K562 (cell line): ENCODE results near the gene CRTC3. TPM values are rescaled to one million over a fixed set of nuclear protein-coding genes. Genes with fewer than 3 reads are reported as not detected.

Experiments used
- ATAC-seq: fragments of 200-7000 bp; cut with Tn5 transposase; 3 replicates; pipeline ENCODE4 v1.9.1; 2020; ENCODE audit warnings: moderate library complexity
- BruUV-seq: library from RNA; stranded (reverse); fragments of 400-500 nt; replicated peaks from 2 replicates; lab custom pipeline; 2021; lab: Mats Ljungman, UMichigan
- CTCF ChIA-PET: fragments of 300-600 bp; formaldehyde crosslinking; extraction: SDS; loops from one replicate; lab custom pipeline; 2021; ENCODE audit warnings: low intra/inter-chr PET ratio; lab: Yijun Ruan, JAX
- POLR2A ChIA-PET: fragments of 300-600, 350-650 bp; sonication (Branson Sonifier 250); formaldehyde crosslinking; extraction: SDS; loops from one replicate; lab custom pipeline; 2021; ENCODE audit warnings: antibody characterized with exemption, inconsistent platforms; lab: Yijun Ruan, JAX
- DNase-seq, 4 experiments: peaks; one replicate each; pipeline versions ENCODE4 v3.0.0 to v3.0.0-alpha.2; 2011 to 2018; ENCODE audit warnings: low spot score in 3 of 4, mixed read lengths in 3 of 4; ENCODE audit errors: extremely low read depth in 1 of 4
- FAIRE-seq: peaks from 2 replicates; lab custom pipeline; 2011; peaks lifted over from hg19 to GRCh38; lab: Jason Lieb, UNC
- H2AFZ ChIP-seq: 2 replicates; pipeline ENCODE4 v1.6.0; 2011; ENCODE audit warnings: low read depth, low read length, control low read depth, inconsistent platforms
- H3K27ac ChIP-seq: fragments of 200-600 bp; 3 replicates; pipeline ENCODE4 v1.8.0; 2011; ENCODE audit warnings: low read depth, mild to moderate bottlenecking, control low read depth, inconsistent platforms, low read length, moderate library complexity, mixed read lengths; ENCODE audit errors: extremely low read depth
- H3K27me3 ChIP-seq, 2 experiments: fragments of 300-600 bp in 1 of 2; 2 replicates in 1 of 2; 3 replicates in 1 of 2; pipeline versions ENCODE4 v1.6.0 to v1.8.0; 2011; ENCODE audit warnings: inconsistent platforms in 2 of 2, low read length in 2 of 2, mild to moderate bottlenecking in 1 of 2, mixed read lengths in 1 of 2, moderate library complexity in 1 of 2; ENCODE audit not compliant: control insufficient read depth in 2 of 2, insufficient read depth in 2 of 2
- H3K36me3 ChIP-seq: fragments of 300-600 bp; 3 replicates; pipeline ENCODE4 v1.8.0; 2011; ENCODE audit warnings: mild to moderate bottlenecking, low read length, inconsistent platforms; ENCODE audit not compliant: control insufficient read depth, insufficient read depth
- H3K4me1 ChIP-seq, 2 experiments: fragments of 200-600 bp in 1 of 2; replicated peaks in 1 of 2; 2 replicates in 1 of 2; 3 replicates in 1 of 2; pipeline versions ENCODE4 v1.5.1 to v1.8.0; 2011; ENCODE audit warnings: inconsistent platforms in 2 of 2, low read length in 2 of 2, mild to moderate bottlenecking in 1 of 2, mixed read lengths in 1 of 2, moderate library complexity in 1 of 2; ENCODE audit not compliant: control insufficient read depth in 2 of 2, insufficient read depth in 2 of 2
- H3K4me2 ChIP-seq: 2 replicates; pipeline ENCODE4 v1.6.1; 2011; ENCODE audit warnings: low read length, control low read depth, inconsistent platforms, mixed read lengths; ENCODE audit not compliant: insufficient read depth
- H3K4me3 ChIP-seq: fragments of 200-600 bp; sonication (generic), shearing (Covaris generic); 2 replicates; pipeline ENCODE4 v1.5.1; 2016; ENCODE audit warnings: control low read depth, inconsistent platforms
- H3K79me2 ChIP-seq: fragments of 200-600 bp; 3 replicates; pipeline ENCODE4 v1.8.0; 2011; ENCODE audit warnings: low read length, inconsistent platforms; ENCODE audit not compliant: control insufficient read depth, insufficient read depth
- H3K9ac ChIP-seq, 2 experiments: 2 replicates each; pipeline versions ENCODE4 v1.6.0 to v1.6.1; 2011; ENCODE audit warnings: low read depth in 2 of 2, low read length in 2 of 2, control low read depth in 1 of 2, inconsistent platforms in 1 of 2, mild to moderate bottlenecking in 1 of 2, mixed read lengths in 1 of 2; ENCODE audit not compliant: insufficient read depth in 1 of 2
- H3K9me1 ChIP-seq: one replicate; pipeline ENCODE4 v1.6.0; 2011; ENCODE audit warnings: inconsistent platforms, mild to moderate bottlenecking, low read length, moderate library complexity; ENCODE audit not compliant: control insufficient read depth, insufficient read depth
- H3K9me3 ChIP-seq: replicated peaks from 2 replicates; pipeline ENCODE4 v1.5.1; 2011; ENCODE audit warnings: low read depth, low read length, inconsistent platforms; ENCODE audit not compliant: control insufficient read depth, insufficient read depth
- H4K20me1 ChIP-seq: replicated peaks from 2 replicates; pipeline ENCODE4 v1.6.1; 2011; ENCODE audit warnings: low read length, inconsistent platforms, mixed read lengths; ENCODE audit not compliant: control insufficient read depth, insufficient read depth
- ATF2 ChIP-seq: sonication (generic); formaldehyde crosslinking; IDR thresholded peaks from 2 replicates; pipeline ENCODE4 v1.8.1; 2022; ENCODE audit warnings: missing genetic modification reagents
- CHAMP1 ChIP-seq: fragments of 450-650 bp; IDR thresholded peaks from 2 replicates; pipeline ENCODE4 v1.6.1; 2016; ENCODE audit warnings: mild to moderate bottlenecking
- DMBX1 ChIP-seq: fragments of 250-450 bp; sonication (Bioruptor Pico); IDR thresholded peaks from 2 replicates; pipeline ENCODE4 v1.8.0; 2022; ENCODE audit warnings: inconsistent platforms, mild to moderate bottlenecking, moderate library complexity, borderline replicate concordance
- FOXP4 ChIP-seq: sonication (generic); formaldehyde crosslinking; IDR thresholded peaks from 2 replicates; pipeline ENCODE4 v1.8.0; 2022; ENCODE audit warnings: mild to moderate bottlenecking, missing genetic modification reagents, borderline replicate concordance
- PHB2 ChIP-seq: fragments of 450-650 bp; IDR thresholded peaks from 2 replicates; pipeline ENCODE4 v1.6.1; 2017; ENCODE audit warnings: low read depth
- PTTG1 ChIP-seq: fragments of 450-650 bp; IDR thresholded peaks from 2 replicates; pipeline ENCODE4 v1.6.1; 2016; ENCODE audit warnings: low read depth, mild to moderate bottlenecking, missing genetic modification characterization, missing compliant biosample characterization
- PYGO2 ChIP-seq: fragments of 450-650 bp; IDR thresholded peaks from 2 replicates; pipeline ENCODE4 v1.6.1; 2016; ENCODE audit warnings: mild to moderate bottlenecking, missing genetic modification characterization, moderate library complexity, missing compliant biosample characterization
- SETDB1 ChIP-seq: IDR thresholded peaks from one replicate; pipeline ENCODE4 v1.6.1; 2012; ENCODE audit warnings: low read length, control low read depth, inconsistent platforms
- SNIP1 ChIP-seq: fragments of 450-650 bp; IDR thresholded peaks from 2 replicates; pipeline ENCODE4 v1.7.1; 2017; ENCODE audit warnings: low read depth, mild to moderate bottlenecking
- STAT6 ChIP-seq: sonication (generic); formaldehyde crosslinking; IDR thresholded peaks from 2 replicates; pipeline ENCODE4 v1.8.1; 2023; ENCODE audit warnings: mild to moderate bottlenecking, missing genetic modification reagents
- TRIM24 ChIP-seq, 2 experiments: fragments of 450-650 bp; IDR thresholded peaks; 2 replicates each; pipeline ENCODE4 v1.6.1; 2016
- XRCC3 ChIP-seq: fragments of 450-650 bp; IDR thresholded peaks from 2 replicates; pipeline ENCODE4 v1.6.1; 2017; ENCODE audit warnings: mild to moderate bottlenecking, moderate library complexity
- ZNF561 ChIP-seq: fragments of 450-650 bp; formaldehyde crosslinking; conservative IDR thresholded peaks from 2 replicates; pipeline ENCODE4 v1.4.0; 2020; ENCODE audit warnings: mild to moderate bottlenecking, moderate library complexity
- WGBS: fragments of 100-300 bp; shearing (Covaris generic); methylation state at CpG from one replicate; pipeline ENCODE4 v1.1.6; 2016; ENCODE audit warnings: low coverage, mixed read lengths; ENCODE audit not compliant: insufficient coverage; ENCODE audit errors: missing lambda C conversion rate; 5-methylcytosine and 5-hydroxymethylcytosine counted together
- in situ Hi-C: fragments of 300-500 bp; cut with MboI; formaldehyde crosslinking; loops from 4 replicates; pipeline ENCODE4 v1.15.0; 2018; ENCODE audit warnings: inconsistent platforms, mixed read lengths
- intact Hi-C: fragments of 100-400 bp; cut with micrococcal nuclease; formaldehyde crosslinking; loops from 2 replicates; pipeline ENCODE4 v1.14.2; 2022
- polyA plus RNA-seq, 8 experiments: library from polyadenylated mRNA; depleted of rRNA in 4 of 8; stranded (reverse) in 5 of 8; unstranded in 3 of 8; fragments of >200 nt; fragmentation: Nextera tagmentation in 2 of 8; fragmentation: Illumina TruSeq in 1 of 8; extraction: Ambion mirVana in 2 of 8; extraction: Trizol in 1 of 8; gene quantifications; 2 replicates each; pipeline versions ENCODE4 v1.2.1 to v1.2.3, GENCODE V29; 2011 to 2014; ENCODE audit warnings: inconsistent platforms in 1 of 8, missing spikeins in 1 of 8
- total RNA-seq, 7 experiments: library from RNA; depleted of rRNA in 6 of 7; stranded (reverse); fragments of >200 nt in 6 of 7; fragmentation: Illumina TruSeq in 2 of 7; extraction: Trizol in 2 of 7; gene quantifications; 2 replicates each; pipeline versions ENCODE4 v1.2.1 to v1.2.3, GENCODE V29; 2011 to 2021; ENCODE audit warnings: low replicate concordance in 1 of 7

Gene CRTC3
- total and polyA plus RNA-seq, 9 of the 15 experiments (the other 6 are each of a cell fraction or from before 2014, with no cell fraction given): 1.2 to 19.0 (median 11.6) TPM

- TF ChIP-seq STAT6 (no peak), DMBX1 (CRISPR knock-in tag) (no peak)
Observed at GRCh38 chr15:90552929-90553211, 23.1 kb downstream of the CRTC3 start (continued).

- no peak overlapping the region for H3K9ac ChIP-seq
- ATAC-seq (no peak), DNase-seq (no peak), FAIRE-seq (no peak)
- no TSS peak for BruUV-seq
- CTCF ChIA-PET: no interaction called here
- no peaks in the 10 kb centered on the region for H3K9me3 ChIP-seq
- no peaks in the 10 kb centered on the region for H3K9me1 ChIP-seq
- no peak overlapping the region for H3K4me2 ChIP-seq
- H4K20me1 ChIP-seq: no peaks in the 10 kb centered on the region; the same call in none of the 2 replicates
- 65% methylated on average over 7 of the region's 7 CpGs for WGBS
- H3K79me2 ChIP-seq: peaks cover 6% of the 10 kb centered on the region; the same call in 2 of the 3 replicates
- H3K4me3 ChIP-seq: no peak overlapping the region
- POLR2A ChIA-PET: no interaction called here
- H2AFZ ChIP-seq: no peak overlapping the region
- peaks cover 11 to 17% of the 10 kb centered on the region in 2 experiments for H3K4me1 ChIP-seq
- in situ Hi-C loops: no loop called here
- no peaks in the 10 kb centered on the region for H3K27me3 ChIP-seq
- H3K27ac ChIP-seq: no peak overlapping the region
- peaks cover under 1% of the 10 kb centered on the region; the same call in 2 of the 3 replicates for H3K36me3 ChIP-seq
- intact Hi-C loops: no loop called here
- TF ChIP-seq ZNF561: no peak
- TF ChIP-seq FOXP4 (CRISPR knock-in tag): no peak
- no peak for TF ChIP-seq PHB2
- TF ChIP-seq TRIM24 (IDR thresholded peaks at IDR 0.05): no peak
- no peak for TF ChIP-seq PYGO2 (tag)
- TF ChIP-seq ATF2 (CRISPR knock-in tag): no peak
- TF ChIP-seq SETDB1: no peak
- no peak for TF ChIP-seq CHAMP1
- TF ChIP-seq SNIP1: no peak
- TF ChIP-seq PTTG1: no peak
- no peak for TF ChIP-seq XRCC3
Observed at GRCh38 chr15:90553248-90553745, 23.6 kb downstream of the CRTC3 start.
